DMS 273 (cell line): Measurements from ENCODE around the gene USP10.

Experiments
- DNase-seq: peaks from one replicate; lab custom pipeline; 2025; ENCODE audit not compliant: unreplicated experiment; lab: John Stamatoyannopoulos, UW

USP10 gene

GRCh38 chr16:84791088-84791487 lies 91.3 kb downstream of the USP10 start:
- DNase-seq: no peak

GRCh38 chr16:84791501-84791900 lies 91.7 kb downstream of the USP10 start:
- no peak for DNase-seq

- DNase-seq: no peak
Measured at GRCh38 chr16:84794186-84794585, 94.4 kb downstream of the USP10 start.

- DNase-seq: no peak
Measured at GRCh38 chr16:84794626-84795025, 94.8 kb downstream of the USP10 start.

- DNase-seq: no peak
Measured at GRCh38 chr16:84795329-84796053, 95.7 kb downstream of the USP10 start.

- DNase-seq: peak; percentile 30
Measured at GRCh38 chr16:84800158-84800978, 100.6 kb downstream of the USP10 start.

GRCh38 chr16:84803146-84803545 lies 103.3 kb downstream of the USP10 start:
- DNase-seq: no peak

DNA sequence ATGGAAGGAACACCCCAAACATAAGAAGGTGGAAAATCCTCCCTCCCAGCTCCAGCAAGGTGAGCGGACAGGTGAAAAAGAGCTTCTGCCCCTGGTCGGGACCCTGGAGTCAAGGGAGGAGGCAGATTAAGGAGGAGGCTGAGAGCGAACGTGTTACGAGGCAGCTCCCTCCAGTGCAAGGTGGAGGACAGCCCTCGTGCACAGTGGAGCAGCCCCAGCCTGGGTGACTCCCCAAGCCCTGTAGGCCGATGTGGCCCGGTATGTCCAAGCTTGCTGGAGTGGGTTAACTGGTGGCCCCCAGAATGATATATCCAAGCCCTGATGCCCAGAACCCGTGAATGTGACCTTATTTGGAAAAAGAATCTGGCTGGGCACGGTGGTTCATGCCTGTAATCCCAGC lies 104.5 kb downstream of the USP10 start:
- DNase-seq: no peak

GRCh38 chr16:84806256-84806889 lies 106.6 kb downstream of the USP10 start:
- DNase-seq: no peak

DNA sequence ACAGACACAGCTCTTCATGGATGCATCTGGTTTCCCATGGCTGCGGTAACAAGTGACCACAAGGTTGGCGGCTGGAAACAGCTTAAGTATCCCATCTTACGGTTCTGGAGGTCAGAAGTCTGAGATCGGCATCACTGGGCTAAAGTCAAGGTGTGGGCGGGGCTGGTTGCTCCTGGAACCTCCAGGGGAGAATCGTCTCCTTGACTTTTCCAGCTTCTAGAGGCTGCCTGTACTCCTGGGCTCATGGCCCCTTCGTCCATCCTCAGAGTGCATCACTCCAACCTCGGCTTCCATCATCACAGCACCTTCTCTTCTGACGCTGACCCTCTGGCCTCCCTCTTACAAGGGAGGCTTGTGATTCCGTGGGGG lies 107.1 kb downstream of the USP10 start:
- DNase-seq: no peak

DNA sequence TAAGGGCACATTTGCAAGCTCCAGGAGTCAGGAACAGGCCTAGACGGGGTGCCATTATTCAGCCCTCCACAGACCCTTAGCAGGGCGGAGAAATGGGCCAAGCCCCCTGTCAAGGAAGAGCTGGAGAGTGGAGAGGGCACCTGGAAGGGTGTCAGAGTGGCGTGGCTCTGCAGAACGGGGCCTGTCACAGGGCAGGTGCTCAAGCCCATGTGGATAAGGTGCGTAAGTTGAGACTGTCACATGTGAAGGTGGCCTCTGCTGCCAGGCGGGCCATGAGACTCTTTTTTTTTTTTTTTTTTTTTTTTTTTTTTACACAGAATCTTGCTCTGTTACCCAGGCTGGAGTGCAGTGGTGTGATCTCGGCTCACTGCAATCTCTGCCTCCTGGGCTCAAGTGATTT lies 108.0 kb downstream of the USP10 start:
- DNase-seq: no peak

DNA sequence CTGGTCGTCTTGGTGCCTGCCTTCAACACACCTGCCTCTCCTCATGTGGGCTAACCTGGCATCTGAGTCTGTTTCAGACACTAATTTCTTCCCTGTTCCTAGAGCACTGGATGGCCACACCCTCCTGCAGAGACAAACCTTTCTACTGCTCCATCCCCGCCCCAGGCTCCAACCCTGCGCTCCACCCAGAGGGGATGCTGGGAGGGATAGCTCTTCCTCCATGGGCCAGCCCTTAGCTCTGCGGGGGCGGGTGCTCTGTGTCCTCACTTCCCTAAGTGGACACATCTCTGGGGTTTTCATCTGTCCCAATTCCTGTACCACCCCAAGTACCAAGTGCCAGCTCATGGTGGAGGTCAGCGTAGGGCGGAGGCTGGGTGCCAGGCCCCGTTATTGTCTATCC lies 109.0 kb downstream of the USP10 start:
- DNase-seq: no peak

GRCh38 chr16:84810518-84811273 lies 110.9 kb downstream of the USP10 start:
- no peak for DNase-seq

GRCh38 chr16:84811529-84811928 lies 111.7 kb downstream of the USP10 start:
- no peak for DNase-seq

DNA sequence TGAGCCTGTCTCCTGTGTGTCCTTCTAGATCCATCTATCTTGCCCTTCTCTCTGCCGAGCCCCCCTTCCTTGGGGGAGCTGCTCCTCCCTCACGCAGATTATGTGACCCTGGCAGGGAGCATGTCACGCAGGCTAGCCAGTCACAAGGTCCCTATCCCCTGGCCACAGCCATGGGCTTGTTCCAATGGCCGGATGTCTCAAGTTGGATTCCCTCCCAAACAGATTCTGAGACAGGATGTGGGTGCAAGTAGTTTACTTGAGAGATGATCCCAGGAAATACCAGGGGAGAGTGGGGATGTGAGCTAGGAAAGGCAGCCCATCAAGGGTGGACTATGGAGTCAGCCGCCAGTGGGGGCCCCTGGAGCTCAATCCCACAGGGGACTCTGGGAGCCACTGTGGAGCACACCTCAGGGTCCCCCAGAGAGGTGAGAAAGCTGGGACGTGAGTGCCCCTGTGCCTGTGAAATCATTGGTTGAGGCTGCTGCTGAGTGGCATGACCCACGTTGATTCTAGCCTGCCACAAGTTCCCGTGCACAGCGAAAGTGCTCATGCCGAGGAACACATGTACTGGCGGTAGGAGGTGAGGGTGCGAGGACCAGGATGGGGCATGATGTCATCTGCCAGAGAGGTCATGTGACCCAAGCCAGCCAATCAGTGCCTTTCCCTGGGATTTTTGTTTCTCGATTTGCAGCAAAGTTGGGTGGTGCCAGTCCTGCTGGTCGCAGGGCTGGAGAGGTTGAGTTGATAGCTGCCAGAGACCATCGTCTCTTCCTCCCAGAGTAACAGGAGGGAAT lies 113.5 kb downstream of the USP10 start:
- DNase-seq: no peak

DNA sequence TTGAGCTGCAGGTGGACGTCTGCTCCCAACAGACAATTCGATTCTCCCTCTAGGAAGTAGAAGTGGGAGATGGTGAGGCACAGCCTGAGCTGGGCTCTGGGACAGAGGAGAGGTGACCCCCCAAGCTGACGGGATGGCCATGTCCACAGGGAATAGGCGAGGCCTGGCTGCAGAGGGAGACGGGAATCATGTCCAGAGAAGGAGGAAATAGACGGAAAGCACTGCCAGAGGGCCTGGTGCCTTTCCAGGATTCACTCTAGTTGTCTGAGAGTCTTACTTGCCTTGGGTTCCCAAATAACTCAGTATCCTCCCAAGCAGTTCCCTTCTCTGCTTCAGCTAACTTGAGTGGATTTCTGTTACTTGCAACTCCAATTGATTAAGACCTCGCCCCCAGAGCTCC lies 115.7 kb downstream of the USP10 start:
- no peak for DNase-seq

DNA sequence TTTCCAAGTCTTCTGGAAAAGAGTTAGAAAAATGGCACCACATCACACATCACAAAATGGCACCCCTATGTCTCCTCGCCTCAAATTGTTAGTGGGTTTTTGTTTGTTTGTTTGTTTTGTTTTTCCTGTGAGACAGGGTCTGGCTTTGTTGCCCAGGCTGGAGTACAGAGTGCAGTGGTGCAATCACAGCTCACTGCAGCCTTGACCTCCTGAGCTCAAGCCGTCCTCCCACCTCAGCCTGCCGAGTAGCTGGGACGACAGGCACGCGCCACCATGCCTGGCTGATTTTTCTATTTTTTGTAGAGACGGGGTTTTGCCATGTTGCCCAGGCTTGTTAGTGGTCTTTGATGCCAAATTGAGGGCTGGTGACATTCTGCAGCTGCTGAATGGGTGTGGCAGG lies 116.2 kb downstream of the USP10 start:
- DNase-seq: no peak

- DNase-seq: no peak
Measured at GRCh38 chr16:84816485-84816884, 116.7 kb downstream of the USP10 start.

DNA sequence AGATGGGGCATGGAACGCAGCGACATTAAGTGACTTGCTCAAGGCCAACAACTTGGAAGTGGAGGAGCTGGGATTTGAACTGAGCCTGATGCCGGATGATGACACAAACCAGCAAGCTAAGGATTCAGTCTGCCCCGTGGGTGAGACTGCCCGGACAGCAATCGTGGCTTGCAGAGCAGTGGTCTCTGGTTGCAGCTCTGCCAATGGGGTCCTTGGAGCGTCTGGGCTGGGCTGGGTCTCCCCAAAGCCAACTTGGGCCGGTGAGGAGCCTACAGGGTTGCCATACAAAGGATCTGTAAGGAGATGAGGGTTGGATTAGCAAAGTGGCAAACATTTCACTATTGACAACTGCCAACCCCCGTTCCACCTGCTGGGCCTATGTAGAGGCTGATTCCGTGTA lies 117.4 kb downstream of the USP10 start:
- DNase-seq: no peak

DNA sequence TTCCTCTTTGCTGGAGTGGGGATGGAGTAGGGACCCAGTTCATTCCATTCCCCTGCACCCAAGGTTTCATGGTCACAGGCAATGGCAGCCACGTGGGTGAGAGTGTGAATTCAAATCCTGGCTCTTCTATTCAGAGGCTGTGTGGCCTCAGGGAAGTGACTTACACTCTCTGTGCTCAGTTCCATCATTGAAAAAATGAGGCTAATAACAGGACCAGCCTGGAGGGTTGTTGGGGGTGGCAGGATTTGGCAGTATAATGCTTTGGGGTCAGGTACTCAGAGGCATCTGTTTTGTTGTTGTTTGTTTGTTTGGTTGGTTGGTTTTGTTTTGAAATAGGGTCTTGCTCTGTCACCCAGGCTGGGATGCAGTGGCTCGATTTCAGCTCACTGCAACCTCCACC lies 117.8 kb downstream of the USP10 start:
- no peak for DNase-seq

- no peak for DNase-seq
Measured at GRCh38 chr16:84818133-84818532, 118.3 kb downstream of the USP10 start.
